AG09309 (cell line): Measurements from ENCODE around the gene ARFGAP2.
A peak's percentile ranks its signal among the peaks of the same experiment; 100 is the strongest.

ENCODE experiments used
- DNase-seq: peaks from one replicate; pipeline ENCODE4 v3.0.0-alpha.2; 2010; ENCODE audit warnings: low read depth
- H3K4me3 ChIP-seq: 2 replicates; pipeline ENCODE4 v1.5.1; 2011; ENCODE audit warnings: mild to moderate bottlenecking, low read depth, low read length, moderate library complexity; ENCODE audit not compliant: control insufficient read depth
- TF ChIP-seq, protein P1 (sequence below): IDR thresholded peaks from 2 replicates; pipeline ENCODE4 v1.5.1; 2011; ENCODE audit warnings: mild to moderate bottlenecking, low read depth, low read length, inconsistent platforms; ENCODE audit not compliant: insufficient read depth, control insufficient read depth; ENCODE audit errors: missing control alignments

The ARFGAP2 gene

DNA sequence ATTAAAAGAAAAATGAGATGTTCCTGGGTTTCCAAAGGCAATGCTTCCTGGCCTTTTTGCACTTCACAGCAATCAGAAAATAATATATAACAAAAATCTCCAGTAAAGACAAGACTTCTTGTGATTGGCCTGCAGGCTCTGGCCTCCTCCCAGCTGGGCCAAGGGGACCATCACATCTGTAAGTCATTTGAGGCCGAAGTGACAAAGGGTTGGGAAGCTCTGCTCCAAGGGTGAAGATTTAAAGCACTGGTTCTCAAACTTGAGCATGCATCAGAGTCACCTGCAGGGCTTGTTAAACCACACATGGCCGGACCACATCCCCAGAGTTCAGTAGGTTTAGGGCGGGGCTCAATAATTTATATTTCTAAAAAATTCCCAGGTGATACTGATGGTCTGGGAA is 32.1 kb downstream of the ARFGAP2 start:
- TF ChIP-seq, protein P1, sequence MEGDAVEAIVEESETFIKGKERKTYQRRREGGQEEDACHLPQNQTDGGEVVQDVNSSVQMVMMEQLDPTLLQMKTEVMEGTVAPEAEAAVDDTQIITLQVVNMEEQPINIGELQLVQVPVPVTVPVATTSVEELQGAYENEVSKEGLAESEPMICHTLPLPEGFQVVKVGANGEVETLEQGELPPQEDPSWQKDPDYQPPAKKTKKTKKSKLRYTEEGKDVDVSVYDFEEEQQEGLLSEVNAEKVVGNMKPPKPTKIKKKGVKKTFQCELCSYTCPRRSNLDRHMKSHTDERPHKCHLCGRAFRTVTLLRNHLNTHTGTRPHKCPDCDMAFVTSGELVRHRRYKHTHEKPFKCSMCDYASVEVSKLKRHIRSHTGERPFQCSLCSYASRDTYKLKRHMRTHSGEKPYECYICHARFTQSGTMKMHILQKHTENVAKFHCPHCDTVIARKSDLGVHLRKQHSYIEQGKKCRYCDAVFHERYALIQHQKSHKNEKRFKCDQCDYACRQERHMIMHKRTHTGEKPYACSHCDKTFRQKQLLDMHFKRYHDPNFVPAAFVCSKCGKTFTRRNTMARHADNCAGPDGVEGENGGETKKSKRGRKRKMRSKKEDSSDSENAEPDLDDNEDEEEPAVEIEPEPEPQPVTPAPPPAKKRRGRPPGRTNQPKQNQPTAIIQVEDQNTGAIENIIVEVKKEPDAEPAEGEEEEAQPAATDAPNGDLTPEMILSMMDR: no peak
- DNase-seq: no peak

DNA sequence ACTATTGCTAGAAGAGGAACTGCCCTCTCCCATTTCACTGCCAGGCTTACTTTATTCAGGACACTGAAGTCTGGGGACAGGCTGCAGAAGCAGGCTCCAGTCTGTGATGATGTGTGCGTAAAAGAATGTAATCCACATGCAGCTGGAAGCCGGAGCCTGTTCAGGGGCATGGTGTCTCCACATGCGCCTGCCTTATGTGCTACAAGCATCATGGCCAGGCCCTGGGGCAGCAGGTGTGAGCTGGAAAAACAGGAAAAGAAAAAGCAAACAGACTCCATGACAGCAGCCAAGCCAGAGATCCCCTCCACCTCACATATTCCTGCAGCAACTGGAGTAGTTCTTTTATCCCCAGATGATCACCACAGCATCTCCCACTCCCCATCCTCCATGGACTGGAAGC is 33.4 kb downstream of the ARFGAP2 start:
- H3K4me3 ChIP-seq: no peak overlapping the region
- peak; percentile 76 for DNase-seq
- TF ChIP-seq, protein P1: no peak

More for the DNA sequence above, 32.1 kb downstream of the ARFGAP2 start:
- H3K4me3 ChIP-seq: no peak overlapping the region

DNA sequence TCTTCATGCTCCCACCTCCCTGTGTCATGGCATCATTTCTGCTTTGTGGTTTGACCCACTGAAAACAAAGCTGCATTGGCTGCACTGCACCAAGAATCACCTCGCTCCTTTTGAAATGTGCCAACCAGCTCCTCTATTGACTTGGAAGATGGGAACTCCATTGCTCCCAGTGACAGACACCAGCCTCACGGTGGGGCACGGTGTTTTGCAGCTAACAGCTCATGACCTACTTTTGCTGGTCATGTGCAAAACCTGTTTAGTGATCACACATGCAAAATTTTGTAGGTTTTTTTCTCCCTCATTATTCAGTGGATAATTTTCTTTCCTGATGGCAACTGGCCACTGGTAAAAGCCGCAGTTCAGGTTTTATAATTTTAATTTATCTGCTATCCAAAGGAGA is 36.8 kb downstream of the ARFGAP2 start:
- DNase-seq: no peak
- no peak overlapping the region for H3K4me3 ChIP-seq
- TF ChIP-seq, protein P1: no peak

DNA sequence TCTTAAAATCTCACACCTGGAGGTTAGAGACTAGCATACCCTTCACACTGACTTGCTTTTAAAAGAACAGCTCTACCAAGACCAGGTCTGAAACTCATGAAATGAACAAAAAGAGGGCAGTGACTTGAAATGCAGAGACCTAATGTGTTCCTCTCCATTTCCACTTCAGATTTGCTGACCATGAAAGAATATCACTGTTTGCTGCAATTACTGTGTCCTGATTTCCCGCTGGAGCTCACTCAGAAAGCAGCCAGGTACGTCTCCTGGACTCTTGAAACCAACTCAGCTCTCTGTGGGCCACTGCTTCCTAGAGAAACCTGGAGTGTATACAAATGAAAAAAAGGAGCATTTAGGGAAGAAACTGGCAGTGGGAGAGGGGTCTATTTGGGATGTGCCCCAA is 39.2 kb downstream of the ARFGAP2 start:
- TF ChIP-seq, protein P1: no peak
- DNase-seq: no peak
- H3K4me3 ChIP-seq: no peak overlapping the region

DNA sequence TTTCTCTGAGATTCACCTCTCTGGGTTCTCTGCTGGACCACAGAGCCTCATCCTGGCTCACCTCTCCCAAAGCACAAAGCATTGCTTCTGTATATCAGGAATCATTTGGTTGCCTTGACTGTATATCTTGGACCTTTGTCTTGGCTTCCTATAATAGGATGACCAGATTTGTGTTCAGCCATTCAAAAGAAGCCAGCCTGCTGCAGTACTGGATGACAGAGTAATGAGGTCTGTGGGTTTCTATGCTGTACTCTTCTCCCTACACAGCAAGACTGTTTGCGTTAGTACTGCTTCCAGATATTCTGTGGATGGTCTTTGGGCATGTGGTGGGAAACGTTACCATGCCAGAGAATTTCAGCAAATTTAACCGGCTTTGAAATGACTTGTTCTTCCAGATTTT is 39.8 kb downstream of the ARFGAP2 start:
- TF ChIP-seq, protein P1: no peak
- no peak for DNase-seq
- H3K4me3 ChIP-seq: no peak overlapping the region

DNA sequence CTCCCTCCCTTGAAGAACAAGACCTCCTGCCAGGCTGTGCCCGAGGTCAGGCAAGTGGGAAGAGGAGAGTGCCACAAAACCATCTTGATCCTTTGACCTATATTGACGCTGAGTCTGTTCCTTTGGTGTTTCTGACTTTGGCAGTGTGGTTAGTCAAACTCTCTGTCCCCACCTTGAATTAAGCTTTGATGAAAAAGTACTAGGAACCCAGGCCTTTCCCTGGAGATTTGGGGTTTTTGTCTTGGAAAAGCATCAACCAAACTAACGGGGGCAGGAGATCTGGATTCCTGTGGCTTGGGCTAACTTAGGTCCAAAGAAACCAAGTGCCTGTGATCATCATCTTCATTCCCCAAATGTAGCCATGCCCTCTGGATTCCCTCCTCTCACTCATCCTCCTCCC is 40.4 kb downstream of the ARFGAP2 start:
- DNase-seq: no peak

DNA sequence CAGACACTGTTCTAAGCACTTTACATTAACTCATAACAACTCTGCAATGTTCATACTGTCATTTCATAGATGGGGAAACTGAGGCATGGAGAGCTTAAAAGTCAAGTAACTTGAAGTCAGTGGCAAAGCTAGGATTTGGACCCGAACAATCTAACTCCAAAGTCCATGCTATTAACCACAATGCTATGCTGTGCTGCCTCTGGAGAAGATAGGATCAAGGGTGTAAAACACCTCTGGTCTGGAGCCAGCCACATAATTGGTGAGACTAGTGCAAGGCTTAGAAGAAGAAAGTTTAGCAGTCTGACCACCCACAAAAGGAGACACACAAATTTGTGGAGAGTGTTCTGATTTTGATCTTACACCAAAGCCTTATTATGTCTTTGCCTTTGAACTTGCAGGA is 43.7 kb downstream of the ARFGAP2 start:
- no peak overlapping the region for H3K4me3 ChIP-seq
- no peak for DNase-seq
- TF ChIP-seq, protein P1: no peak

More for the DNA sequence above, 40.4 kb downstream of the ARFGAP2 start:
- no peak overlapping the region for H3K4me3 ChIP-seq
- TF ChIP-seq, protein P1: no peak
